HG03039 (cell line): Measurements from ENCODE around the gene LDB3.

Source experiments
- ATAC-seq: cut with Tn5 transposase; IDR thresholded peaks from one replicate; pipeline ENCODE4 v1.9.1; 2021; ENCODE audit warnings: mild to moderate bottlenecking, moderate library complexity; ENCODE audit not compliant: unreplicated experiment

The LDB3 gene

GRCh38 chr10:86664341-86665217, 3.7 kb upstream of the LDB3 start:
- ATAC-seq, result no peak

- ATAC-seq, result no peak
Measured at GRCh38 chr10:86665218-86665607, 3.1 kb upstream of the LDB3 start.

- no peak for ATAC-seq
Measured at GRCh38 chr10:86665868-86666267, 2.4 kb upstream of the LDB3 start.

- no peak for ATAC-seq
Measured at GRCh38 chr10:86666538-86666937, 1.8 kb upstream of the LDB3 start.

- no peak for ATAC-seq
Measured at GRCh38 chr10:86667421-86668181, 710 bp upstream of the LDB3 start.

GRCh38 chr10:86670290-86670811, 2.0 kb downstream of the LDB3 start:
- no peak for ATAC-seq

- ATAC-seq, result no peak
Measured at GRCh38 chr10:86670876-86671275, 2.6 kb downstream of the LDB3 start.

GRCh38 chr10:86671419-86671818, 3.1 kb downstream of the LDB3 start:
- no peak for ATAC-seq

GRCh38 chr10:86671985-86672710, 3.8 kb downstream of the LDB3 start:
- ATAC-seq, result no peak

- ATAC-seq, result no peak
Measured at GRCh38 chr10:86673216-86673826, 5.0 kb downstream of the LDB3 start.

- no peak for ATAC-seq
Measured at GRCh38 chr10:86673827-86674581, 5.7 kb downstream of the LDB3 start.

GRCh38 chr10:86674912-86675311, 6.6 kb downstream of the LDB3 start:
- ATAC-seq, result no peak

GRCh38 chr10:86677374-86677773, 9.1 kb downstream of the LDB3 start:
- no peak for ATAC-seq

GRCh38 chr10:86678999-86679792, 10.9 kb downstream of the LDB3 start:
- no peak for ATAC-seq

GRCh38 chr10:86681047-86681446, 12.7 kb downstream of the LDB3 start:
- ATAC-seq, result no peak

- ATAC-seq, result no peak
Measured at GRCh38 chr10:86681722-86682386, 13.5 kb downstream of the LDB3 start.

GRCh38 chr10:86682675-86683074, 14.4 kb downstream of the LDB3 start:
- no peak for ATAC-seq

- no peak for ATAC-seq
Measured at GRCh38 chr10:86684331-86685097, 16.2 kb downstream of the LDB3 start.
